Measurements from ENCODE around the gene KIF1C. TPM values are rescaled to one million over a fixed set of nuclear protein-coding genes. Genes with fewer than 3 reads are reported as not detected.
"Not testable (repeated sequence)": the region's sequence is repeated elsewhere in the genome, so short reads cannot be mapped to it uniquely, and the experiment has no call there.

KIF1C gene
- total RNA-seq, 4 donors from 2014 or later = 22.9 to 140 (median 30.5) TPM

DNA sequence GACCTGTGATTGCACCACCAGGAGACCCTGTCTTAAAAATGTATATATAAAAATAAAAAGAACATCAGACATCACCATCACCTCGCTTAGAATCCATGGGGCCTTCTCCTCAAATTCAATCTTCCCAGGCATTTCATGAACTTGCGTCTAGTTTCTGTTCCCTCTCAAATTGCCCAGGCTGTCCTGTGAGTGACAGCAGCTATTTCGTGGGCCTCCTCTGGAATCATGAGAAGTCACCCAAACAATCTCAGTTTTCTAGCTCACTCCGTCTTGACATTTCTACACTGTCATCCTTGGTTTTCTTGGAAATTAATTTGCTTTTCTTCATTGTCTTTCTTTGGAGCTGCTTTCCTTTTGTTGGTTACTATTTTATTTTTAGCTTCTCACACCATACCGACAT lies 30.2 kb downstream of the KIF1C start:
- Histone ChIP-seq H3K36me3 (no peaks in the 10 kb centered on the region), H3K27me3 (no peaks in the 10 kb centered on the region), H3K27ac (no peak overlapping the region), H3K9me3 (no peaks in the 10 kb centered on the region), H3K4me3 (no peak overlapping the region), H3K4me1 (no peaks in the 10 kb centered on the region)
- intact Hi-C loops (cut with DNase I; ENCODE audit: low total_unique reads) = no loop called here
- TF ChIP-seq, protein P1, sequence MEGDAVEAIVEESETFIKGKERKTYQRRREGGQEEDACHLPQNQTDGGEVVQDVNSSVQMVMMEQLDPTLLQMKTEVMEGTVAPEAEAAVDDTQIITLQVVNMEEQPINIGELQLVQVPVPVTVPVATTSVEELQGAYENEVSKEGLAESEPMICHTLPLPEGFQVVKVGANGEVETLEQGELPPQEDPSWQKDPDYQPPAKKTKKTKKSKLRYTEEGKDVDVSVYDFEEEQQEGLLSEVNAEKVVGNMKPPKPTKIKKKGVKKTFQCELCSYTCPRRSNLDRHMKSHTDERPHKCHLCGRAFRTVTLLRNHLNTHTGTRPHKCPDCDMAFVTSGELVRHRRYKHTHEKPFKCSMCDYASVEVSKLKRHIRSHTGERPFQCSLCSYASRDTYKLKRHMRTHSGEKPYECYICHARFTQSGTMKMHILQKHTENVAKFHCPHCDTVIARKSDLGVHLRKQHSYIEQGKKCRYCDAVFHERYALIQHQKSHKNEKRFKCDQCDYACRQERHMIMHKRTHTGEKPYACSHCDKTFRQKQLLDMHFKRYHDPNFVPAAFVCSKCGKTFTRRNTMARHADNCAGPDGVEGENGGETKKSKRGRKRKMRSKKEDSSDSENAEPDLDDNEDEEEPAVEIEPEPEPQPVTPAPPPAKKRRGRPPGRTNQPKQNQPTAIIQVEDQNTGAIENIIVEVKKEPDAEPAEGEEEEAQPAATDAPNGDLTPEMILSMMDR (IDR thresholded peaks at IDR 0.05) = no peak
- TF ChIP-seq POLR2A (IDR thresholded peaks at IDR 0.05) = no peak
- no peak for DNase-seq

DNA sequence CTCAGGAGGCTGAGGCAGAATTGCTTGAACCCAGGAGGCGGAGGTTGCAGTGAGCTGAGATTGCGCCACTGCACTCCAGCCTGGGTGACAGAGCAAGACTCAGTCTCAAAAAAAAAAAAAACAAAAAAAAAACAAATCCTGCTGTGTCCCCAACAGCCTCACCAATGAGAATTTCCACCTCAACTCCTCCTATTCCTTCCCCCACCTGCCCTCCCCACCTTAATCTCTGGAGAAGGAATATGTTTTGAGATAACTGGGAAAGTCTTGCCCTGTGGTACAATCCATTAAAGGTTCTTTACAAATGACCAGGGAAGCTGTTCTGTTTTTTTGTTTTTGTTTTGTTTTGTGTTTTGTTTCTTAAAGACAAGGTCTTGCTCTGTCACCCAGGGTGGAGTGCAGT lies 32.4 kb downstream of the KIF1C start:
- H3K9me3 ChIP-seq; H3K4me3 ChIP-seq; H3K4me1 ChIP-seq; H3K27ac ChIP-seq; H3K36me3 ChIP-seq; DNase-seq; intact Hi-C loops (cut with DNase I; ENCODE audit: low total_unique reads); H3K27me3 ChIP-seq: not testable (repeated sequence)

DNA sequence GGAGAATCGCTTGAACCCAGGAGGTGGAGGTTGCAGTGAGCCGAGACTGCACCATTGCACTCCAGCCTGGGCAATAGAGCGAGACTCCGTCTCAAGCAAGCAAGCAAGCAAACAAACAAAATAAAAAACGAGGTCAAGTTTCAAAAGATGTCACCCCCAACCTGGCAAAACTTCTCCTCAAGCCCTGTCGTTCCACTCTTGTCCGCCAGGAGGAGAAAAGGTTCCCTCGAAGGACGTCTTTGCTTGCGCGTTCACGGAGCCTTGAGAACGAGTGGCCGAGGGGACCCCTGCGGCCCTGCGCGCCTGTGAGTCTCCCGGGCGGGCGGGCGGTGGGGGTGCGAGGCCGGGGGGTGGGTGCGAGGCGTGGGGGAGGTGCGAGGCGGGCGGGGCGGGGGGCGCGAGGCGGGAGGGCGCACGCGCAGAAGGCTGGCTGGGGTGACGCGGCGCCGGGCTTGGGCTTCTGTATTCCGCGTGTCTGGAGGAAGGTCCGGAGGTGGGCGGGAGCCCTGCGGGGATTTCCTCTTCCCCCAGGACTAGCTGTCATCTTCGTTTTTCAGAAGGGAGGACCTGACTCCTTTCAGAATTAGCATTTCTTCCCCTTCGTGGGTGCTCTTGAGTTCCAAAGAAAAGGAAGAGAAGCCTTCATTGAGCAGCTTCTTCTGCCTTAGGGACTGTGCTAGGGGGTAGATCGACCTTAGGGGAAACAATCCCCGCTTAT lies 33.8 kb downstream of the KIF1C start:
- H3K27me3 ChIP-seq = no peaks in the 10 kb centered on the region
- peak overlapping the region; percentile 56 to 73 for H3K27ac ChIP-seq
- no peaks in the 10 kb centered on the region for H3K4me1 ChIP-seq
- H3K36me3 ChIP-seq = no peaks in the 10 kb centered on the region
- intact Hi-C loops (cut with DNase I; ENCODE audit: low total_unique reads) = no loop called here
- no peaks in the 10 kb centered on the region for H3K9me3 ChIP-seq
- peak; percentile 80 to 83 for DNase-seq
- peak overlapping the region; percentile 23 to 51 for H3K4me3 ChIP-seq
- TF ChIP-seq, protein P1 (IDR thresholded peaks at IDR 0.05) = peak; percentile 82 to 92 (median 89)
- TF ChIP-seq POLR2A (IDR thresholded peaks at IDR 0.05) = no peak

DNA sequence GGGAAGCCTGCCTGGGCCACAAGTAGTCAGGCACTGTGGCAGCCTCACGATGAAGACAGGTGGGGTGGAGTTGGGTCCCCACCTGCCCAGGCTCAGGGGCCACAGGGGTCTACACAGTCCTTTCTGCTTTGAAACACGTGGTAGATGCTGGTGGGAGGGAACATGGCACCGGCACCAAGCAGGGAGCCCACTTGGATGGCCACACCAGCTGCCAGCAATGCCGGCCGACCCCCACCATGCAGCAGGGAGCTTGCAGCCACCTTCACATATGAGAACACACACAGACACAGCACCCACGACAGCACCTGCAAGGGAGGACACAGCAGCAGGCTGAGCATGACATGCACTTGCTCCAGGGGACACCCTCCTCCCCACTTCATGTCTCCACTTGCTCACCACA lies 35.1 kb downstream of the KIF1C start:
- Histone ChIP-seq H3K4me3 (no peak overlapping the region), H3K4me1 (no peaks in the 10 kb centered on the region), H3K27me3 (no peaks in the 10 kb centered on the region), H3K36me3 (no peaks in the 10 kb centered on the region), H3K27ac (no peak overlapping the region), H3K9me3 (no peaks in the 10 kb centered on the region)
- TF ChIP-seq POLR2A (IDR thresholded peaks at IDR 0.05) = no peak
- TF ChIP-seq, protein P1 (IDR thresholded peaks at IDR 0.05) = no peak
- intact Hi-C loops (cut with DNase I; ENCODE audit: low total_unique reads) = no loop called here
- no peak for DNase-seq

DNA sequence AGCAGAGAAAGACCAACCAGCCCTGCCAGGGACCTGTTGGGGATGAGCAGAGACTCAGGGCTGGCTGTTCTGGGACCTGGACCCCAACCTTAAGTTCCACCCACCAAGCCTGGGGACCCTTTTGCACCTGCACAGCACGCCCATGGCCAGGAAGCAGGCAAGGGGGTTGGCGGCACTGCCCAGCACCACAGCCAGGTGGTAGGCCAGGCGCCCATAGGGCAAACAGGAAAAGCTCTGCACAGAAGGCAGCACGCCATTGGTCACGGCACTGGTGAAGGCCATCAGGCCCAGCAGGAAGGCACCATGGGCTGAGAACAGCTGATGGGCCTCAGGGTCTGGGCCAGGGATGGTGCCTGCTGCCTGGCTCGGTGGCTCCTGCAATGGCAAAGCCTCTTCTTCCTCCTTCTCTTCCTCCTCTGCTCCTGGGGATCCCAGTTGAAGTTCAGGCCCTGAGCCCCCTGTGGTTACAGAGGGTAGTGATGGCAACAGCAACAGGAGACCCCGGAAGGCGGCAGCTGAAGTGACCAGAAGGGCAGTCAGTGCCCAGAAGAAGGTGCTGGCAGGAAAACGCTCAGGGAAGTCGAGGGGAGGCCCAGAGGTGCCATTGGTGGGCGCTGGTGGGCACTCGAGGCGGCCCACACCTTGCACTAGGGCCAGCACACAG lies 35.7 kb downstream of the KIF1C start:
- H3K4me1 ChIP-seq = no peaks in the 10 kb centered on the region
- intact Hi-C loops (cut with DNase I; ENCODE audit: low total_unique reads) = no loop called here
- no peak overlapping the region for H3K4me3 ChIP-seq
- H3K36me3 ChIP-seq = no peaks in the 10 kb centered on the region
- no peaks in the 10 kb centered on the region for H3K9me3 ChIP-seq
- no peak overlapping the region for H3K27ac ChIP-seq
- no peak for DNase-seq
- no peak for TF ChIP-seq POLR2A (IDR thresholded peaks at IDR 0.05)
- TF ChIP-seq, protein P1 (IDR thresholded peaks at IDR 0.05) = no peak
- H3K27me3 ChIP-seq = no peaks in the 10 kb centered on the region
